Measurements from ENCODE around the gene IMPA2.
"Not testable (repeated sequence)": the region's sequence is repeated elsewhere in the genome, so short reads cannot be mapped to it uniquely, and the experiment has no call there.

IMPA2 gene

DNA sequence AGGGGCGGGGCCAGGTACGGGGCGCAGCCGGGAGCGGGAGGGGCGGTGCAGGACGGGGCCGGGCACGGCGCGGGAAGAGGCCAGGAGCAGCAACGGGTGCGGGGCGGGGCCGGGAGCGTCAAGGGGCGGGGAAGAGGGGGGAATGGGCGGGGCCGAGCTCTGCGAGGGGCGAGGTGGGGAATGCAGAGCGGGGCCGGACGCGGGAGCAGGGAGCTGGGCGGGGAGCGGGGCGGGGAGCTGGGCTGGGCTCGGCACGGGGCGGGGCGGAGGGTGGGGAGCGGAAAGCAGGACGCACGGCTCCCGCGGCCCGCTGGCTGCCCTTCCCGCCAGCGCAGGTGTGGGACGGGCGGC, at the start of gene IMPA2:
Gene IMPA2, plus strand, starts transcription at position 316 of the 351 bp plus-strand sequence. CDS start 163 bp downstream, outside the sequence.
- DNase-seq, result no peak

DNA sequence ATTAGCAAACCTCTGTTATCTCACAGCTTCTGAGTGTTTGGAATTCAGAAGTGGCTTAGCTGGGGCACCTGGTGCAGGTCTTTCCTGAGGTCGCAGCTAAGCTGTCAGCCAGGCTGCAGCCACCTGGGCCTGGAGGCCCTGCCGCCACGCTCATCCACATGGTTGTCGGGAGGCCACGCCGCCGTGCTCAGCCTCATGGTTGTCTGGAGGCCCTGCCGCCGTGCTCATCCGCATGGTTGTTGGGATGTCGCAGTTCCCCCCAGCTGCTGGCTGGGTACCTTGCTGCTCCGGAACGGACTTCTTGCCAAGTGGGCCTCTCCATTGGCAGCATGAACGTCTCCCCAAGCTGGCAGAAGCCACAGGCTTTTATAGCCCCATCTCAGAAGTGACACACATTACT, 48.9 kb upstream of the IMPA2 start:
- DNase-seq, result no peak

DNA sequence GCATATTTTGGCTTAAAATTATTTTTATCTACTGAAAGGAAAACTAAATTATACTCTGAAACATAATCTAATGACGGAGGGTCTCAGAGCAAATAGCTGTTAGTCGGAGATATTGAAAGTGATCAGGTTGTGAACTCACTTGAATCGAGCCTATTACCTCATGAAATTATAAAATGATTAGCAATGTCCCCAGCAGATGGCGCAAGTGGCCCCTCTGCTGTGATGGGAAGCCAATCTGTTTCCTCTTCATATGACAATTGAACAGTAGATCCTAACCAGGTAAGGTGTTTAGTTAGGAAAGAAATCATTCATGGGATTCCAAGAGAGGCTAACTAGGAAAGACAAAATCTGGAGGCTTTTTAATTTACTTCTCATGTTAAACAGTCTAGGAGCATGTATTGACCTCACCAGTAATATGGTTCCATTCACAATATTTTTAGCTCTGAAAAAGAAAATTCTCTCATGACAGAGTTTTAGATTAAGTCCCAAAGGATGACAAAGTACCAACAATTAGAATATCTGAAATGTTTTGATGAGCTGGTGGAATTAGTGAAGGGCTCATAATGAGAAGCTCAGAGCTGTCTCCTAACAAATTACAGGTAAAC, 43.3 kb upstream of the IMPA2 start:
- DNase-seq, result peak; percentile 75

DNA sequence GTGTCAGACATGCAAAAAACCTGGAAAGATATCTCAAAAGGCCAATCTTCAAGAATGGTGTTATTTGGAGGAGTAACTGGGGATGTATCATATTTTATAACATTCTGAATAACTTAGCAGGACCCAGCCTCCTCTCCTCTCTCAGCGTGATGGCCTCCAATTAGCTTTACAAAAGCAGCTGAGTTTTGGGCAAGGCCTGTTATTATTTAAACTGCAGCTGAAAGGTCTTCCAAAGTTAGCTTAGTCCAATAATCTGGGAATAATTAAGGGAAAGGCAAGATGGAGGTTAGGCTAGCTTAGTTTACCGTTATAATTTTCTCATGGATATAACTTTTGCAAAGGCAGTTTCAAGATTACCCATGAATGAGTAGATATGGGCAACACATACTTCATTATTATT, 40.4 kb upstream of the IMPA2 start:
- DNase-seq, result no peak

DNA sequence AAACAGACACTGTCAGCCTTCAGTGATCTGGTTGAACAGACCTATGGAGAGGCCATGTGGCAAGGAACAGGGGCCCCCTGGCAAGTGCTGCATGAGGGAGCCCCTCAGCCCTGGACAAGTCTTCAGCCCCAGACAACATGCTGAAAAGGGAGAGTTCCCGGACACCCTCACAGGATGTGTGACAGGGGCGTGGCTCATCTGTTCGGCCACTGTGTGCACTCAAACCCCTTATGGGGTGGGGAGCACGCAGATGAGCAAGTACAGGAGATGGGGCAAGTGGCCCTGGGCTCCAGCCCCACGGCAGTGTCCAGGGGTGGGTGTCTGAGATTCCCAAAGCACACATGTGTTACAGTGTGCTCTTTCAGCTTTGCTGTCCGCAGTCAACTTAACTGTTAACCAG, 37.8 kb upstream of the IMPA2 start:
- no peak for DNase-seq

DNA sequence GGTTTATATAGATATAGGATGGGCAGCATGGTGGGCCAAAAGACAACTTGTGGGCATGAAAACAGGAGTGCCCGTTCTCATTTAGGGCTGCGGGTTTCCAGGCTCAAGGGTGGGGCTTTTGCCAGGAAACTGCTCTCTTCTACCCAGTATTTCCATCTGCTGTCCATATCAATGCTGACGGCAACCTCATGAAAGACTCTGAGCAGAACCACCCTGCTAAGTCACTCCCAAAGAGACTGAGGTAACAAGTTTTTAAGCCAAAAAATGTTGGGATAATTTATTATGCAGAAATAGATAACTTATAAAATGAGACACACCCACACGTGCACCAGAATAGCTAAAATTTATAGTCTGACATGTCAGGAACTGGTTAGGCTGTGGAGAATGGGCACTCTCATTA, 37.1 kb upstream of the IMPA2 start:
- DNase-seq, result no peak

DNA sequence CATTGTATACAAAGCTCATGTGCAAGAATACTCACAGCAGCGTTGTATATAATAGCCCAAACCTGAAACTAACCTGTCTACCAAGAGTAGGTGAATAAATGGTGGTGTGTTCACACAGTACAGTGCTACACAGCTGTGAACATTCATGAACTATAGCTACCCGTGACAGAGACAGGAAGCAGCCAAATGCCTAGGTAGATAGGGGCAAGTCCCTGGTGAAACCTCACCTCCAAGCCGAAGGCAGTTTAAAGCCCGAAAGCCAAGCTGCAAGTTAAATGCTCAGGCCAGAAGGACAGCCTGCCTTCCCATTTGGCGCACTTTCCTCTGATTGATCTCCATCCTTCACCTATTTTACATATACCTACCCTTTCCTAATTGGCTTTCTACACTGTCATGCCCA, 36.5 kb upstream of the IMPA2 start:
- no peak for DNase-seq

DNA sequence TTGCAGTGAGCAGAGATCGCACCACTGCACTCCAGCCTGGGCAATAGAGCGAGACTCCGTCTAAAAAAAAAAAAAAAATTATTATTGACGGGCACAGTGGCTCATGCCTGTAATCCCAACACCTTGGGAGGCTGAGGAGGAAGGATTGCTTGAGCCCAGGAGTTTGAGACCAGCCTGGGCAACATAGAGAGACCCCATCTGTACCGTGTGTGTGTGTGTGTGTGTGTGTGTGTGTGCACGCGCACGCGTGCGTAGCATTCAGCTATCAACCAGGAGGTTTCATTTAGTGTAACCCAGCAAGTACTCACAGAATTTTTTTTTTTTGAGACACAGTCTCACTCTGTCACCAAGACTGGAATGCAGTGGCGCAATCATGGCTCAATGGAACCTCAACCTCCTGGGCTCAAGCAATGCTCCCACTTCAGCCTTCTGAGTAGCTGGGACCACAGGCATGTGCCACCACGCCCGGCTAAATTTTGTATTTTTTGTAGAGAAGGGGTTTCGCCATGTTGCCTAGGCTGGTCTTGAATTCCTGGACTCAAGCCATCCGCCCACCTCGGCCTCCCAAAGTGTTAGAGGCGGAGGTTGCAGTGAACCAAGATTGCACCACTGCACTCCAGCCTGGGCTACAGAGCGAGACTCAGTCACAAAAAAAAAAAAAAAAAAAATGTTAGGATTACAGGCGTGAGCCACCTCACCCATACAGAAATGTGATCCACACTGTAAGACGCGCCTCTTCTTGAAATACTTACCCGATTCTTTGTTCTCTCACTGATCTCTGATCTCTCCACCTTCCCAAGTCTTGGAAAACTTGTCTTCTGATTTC, 35.3 kb upstream of the IMPA2 start:
- DNase-seq, result not testable (repeated sequence)

DNA sequence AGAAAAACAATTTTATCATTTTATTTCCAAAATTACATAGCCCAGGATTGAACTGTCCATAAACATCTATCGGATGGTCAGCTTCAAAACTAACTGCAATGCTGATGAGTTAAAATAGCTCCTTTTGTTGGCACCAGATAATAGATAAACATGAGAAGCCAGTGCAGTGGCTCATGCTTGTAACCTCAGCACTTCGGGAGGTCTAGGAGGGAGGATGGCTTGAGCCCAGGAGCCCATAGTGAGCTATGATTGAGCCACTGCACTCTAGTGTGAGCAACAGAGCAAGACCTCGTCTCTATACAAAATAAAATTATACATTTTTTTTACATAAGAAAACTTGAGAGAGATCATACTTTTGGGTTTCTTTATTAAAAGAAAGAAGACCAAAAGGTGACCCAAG, 34.6 kb upstream of the IMPA2 start:
- DNase-seq, result no peak

DNA sequence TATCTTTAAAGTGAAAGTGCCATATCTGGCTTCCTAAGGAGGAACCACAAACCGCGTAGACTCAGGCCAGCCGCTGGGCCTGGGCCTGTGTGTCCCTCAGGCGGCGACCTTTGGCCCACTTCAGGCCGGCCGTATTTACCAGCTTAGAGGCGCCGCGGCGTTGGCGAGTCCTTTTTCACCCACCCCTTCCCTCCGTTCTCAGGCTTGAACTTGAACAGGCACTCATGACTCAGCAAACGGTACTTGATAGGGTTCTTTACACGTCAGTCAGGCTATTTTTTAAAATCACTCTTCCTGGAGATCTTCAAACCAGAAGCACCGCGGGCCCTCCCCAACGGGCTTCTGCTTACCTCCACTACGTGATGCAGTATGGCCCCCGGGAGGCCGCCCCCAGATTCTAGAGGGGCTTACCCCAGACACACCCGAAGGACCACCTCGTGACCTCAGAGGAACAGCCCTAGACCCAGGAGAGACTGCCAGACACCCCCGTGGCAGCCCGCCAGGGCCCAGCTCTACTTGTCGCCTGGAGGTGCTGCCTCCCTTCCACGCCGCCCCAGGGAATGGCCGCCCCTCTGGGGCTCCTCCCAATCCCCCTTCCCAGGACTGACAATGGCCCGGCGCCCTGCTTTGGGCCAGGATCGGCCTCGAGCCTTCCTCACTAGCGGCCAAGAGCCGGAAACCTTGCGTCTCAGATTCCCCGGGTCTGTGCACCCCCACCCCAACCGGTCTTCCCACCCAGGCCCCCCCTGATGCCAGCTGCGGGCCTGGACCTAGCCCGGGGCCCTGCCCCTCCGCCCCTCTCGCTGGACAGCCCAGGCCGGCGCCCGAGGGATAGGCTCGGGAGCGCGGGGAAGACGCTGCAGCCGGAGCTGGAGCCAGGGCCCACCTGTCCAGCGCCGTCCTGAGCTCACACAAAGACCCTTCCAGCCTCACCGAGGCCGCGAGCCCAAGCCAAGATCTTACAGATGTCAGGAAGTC, 33.8 kb upstream of the IMPA2 start:
- DNase-seq, result peak; percentile 37

DNA sequence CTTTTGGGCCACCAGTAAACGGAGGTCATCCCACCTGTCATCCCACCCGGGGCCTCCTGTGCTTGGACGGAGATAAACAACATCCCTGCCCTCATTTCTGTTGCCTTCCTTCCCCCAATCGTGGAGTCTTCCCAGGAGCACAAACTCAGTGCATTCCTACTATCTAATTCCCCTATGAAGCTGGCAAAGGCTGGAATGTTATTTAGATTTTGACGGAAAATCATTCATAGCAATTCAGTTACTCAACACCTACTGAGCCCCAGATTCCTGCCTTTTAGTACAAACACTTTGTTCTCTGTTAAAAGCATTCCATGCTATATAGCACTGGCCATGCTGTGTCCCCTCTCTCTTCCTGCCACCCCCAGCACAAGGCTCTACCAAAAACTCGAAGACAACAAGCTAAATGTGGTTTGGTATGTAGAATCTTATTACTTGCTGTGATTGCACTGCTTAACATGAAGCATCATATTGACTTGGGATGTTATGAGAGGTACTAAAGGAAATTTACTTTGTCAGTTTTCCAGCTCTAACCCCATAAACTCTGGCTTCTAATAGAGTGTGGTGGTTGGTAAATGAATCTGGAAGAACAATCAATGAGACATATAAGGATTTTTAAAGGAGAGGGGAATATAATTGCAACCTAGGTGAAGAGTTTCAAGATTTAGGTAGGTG, 32.3 kb upstream of the IMPA2 start:
- no peak for DNase-seq

DNA sequence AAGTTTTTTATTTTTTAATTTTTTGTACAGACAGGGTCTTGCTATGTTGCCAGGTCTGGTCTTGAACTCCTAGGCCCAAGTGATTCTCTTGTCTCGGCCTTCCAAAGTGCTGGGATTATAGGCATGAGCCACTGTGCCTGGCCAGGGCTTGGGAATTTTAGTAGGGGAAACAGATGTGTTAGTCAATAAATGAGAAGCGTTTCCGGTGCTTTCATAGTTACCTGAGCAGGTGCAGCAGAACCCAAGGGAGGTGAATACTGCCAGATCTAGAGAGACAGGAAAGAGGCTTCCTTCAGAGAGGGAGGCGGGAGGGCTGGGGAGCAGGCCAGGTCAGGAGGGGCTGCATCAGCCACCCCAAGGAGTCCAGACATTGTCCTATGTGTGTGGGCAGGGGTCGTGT, 30.5 kb upstream of the IMPA2 start:
- DNase-seq, result no peak

DNA sequence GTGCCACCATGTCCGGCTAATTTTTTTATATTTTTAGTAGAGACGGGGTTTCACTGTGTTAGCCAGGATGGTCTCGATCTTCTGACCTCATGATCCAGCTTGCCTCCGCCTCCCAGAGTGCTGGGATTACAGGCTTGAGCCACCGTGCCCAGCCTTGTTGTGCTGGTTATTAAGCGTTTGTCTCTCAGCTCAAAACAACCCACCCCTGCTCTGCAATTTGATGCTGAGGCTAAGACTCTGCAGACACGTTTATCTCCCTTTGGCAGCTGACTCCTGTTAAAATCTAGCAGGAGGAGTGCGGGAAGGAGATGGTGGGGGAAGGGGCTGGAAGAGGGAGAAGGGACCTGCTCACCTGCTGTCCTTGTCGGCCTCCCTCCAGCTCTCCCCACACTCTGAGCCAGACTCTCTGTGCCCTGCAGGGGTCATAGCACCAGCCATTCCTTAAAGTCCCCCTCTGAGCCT, 29.9 kb upstream of the IMPA2 start:
- DNase-seq, result no peak

DNA sequence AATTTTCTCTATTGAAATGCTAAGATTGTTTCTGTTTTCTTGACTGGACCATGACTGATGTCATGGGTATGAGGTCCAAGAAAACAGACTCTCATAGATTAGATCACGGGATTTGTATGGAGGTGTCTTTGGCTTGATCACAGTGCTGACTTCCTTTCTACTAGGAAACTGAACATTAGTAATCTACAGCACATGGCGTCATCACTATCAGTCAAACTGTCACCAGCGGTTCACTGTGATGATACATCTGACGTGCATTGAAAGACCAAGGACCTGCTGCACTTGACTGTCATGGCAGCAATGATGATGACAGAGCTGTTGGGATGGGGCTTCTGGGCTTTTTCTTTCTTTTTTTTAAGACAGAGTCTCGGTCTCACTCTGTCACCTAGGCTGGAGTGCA, 28.2 kb upstream of the IMPA2 start:
- no peak for DNase-seq

DNA sequence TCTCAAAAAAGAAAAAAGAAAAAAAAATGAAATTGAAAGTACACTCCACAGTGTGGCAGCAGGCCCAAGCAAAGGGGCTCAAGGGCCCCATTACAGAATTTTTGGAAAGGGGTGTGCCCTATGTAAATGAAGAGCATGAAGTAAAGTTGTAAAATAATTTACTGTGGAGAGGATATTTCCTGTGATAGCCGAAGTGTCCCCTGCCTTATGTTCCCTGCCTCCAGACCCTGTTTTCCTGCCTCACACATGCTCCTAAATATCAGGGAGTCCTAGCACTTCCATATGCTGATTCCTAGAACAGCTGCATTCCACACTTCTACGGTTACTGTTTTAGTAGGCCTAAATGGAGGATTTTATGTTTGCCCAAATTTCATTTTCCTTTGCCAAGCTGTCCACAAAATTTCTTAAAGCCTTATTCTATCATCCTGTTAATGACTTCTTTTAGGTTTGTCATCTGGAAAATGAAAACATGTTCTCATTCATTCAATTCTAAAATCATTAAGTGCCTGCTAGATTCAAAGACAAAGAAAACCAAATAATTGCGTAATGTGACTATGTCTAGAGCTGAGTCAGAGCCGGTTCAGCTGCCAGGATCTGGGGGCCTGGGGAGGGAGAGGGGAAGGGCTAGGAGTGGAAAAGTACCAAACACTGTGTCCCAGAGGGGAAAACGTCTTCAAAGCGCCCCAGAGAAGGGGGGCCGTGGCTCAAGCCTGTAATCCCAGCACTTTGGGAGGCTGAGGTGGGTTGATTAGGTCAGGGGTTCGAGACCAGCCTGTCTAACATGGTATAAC, 25.9 kb upstream of the IMPA2 start:
- DNase-seq, result no peak

DNA sequence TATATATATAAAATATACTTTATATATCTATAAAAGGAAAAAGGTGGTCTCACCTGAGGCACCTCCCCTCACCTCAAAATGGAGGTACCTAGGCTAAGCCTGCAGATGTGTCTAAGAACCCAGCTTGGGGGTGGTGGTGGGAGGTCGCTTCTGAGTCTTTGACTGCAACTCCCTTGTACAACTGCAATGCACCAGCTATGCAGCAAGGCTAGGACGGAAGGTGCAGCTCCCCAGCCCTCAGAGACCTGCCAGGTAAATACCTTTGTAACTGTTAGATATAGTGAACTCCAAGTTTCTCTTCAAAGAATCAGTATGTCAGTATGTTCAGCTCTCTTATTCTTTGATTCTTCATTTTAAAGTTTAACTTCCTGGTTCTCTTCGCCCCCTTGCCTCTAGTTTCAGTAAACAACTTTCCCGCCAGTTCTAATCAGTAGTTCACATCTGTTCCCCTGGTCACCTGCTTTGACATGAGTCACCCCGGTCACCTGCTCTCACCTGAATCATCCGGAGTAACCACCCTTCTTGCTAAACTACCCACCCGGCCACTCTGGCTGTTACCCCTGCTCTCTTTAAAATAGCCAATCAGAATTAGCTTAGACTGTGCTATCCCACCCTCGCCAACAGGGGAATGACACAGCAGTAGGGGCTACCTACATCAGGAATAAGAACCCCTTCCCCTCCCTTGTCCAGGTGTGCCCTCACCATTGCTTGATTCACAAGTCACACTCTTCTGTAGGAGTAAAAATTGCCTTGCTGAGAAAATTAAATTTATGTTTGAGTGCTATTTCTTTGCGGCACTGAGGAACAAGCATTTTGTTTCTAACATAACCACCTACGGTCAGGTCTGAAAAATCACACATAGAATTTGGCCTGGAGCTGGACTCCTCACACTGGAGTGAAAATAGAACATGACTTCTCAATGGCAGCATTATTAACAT, 24.7 kb upstream of the IMPA2 start:
- DNase-seq, result no peak

DNA sequence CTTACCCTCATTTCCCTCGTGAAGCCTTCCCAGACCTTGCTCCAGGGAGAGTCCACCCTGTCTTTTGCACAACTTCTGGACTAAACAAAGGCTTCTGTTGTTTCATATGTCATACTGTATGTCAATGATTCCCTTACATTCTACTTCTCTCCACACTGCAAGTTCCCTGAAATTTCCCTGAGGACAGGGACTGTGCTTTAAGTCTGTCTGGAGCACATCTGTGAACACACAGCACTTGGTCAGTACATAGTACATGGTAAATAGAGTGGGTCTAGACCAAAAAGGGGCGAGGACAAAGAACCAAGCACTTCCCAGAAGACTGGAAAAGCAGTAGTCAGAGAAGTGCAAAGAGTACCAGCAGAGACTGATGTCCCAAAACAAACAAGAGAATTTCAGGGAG, 23.7 kb upstream of the IMPA2 start:
- no peak for DNase-seq

DNA sequence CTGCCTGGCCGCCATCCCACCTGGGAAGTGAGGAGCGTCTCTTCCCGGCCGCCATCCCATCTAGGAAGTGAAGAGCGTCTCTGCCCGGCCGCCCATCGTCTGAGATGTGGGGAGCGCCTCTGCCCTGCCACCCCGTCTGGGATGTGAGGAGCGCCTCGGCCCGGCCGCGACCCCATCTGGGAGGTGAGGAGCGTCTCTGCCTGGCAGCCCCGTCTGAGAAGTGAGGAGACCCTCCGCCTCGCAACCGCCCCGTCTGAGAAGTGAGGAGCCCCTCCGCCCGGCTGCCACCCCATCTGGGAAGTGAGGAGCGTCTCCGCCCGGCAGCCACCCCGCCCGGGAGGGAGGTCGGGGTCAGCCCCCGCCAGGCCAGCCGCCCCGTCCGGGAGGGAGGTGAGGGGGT, 21.7 kb upstream of the IMPA2 start:
- DNase-seq, result not testable (repeated sequence)

DNA sequence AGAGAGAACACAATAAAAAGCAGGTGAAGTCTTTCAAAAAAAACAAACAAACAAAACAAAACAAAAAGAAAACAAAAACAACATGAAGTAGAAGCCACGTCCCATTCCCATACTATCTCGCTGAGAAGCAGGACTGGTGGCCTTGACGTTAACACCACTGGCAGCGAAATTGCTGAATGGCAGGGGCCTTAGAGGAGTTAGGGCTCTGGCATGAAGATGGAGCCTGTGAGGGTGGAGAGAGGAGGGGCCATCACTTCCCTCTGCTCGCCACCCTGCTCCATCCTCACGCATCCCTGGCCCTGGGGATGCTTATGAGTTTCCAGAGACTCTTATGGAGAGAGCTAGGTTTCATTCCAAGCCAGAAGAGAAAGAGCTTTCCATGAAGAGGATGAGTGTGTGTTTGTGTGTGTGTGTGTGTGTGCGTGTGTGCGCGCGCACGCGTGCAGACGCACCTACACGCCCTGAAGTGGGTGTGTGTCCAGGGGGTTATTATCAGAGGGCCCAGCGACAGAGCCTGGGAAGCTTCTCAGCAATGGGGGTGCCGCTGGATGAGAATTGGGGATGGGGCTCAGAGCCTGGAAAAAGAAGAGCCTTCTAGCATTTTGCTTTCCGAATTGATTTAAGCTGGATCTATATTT, 20.4 kb upstream of the IMPA2 start:
- no peak for DNase-seq

DNA sequence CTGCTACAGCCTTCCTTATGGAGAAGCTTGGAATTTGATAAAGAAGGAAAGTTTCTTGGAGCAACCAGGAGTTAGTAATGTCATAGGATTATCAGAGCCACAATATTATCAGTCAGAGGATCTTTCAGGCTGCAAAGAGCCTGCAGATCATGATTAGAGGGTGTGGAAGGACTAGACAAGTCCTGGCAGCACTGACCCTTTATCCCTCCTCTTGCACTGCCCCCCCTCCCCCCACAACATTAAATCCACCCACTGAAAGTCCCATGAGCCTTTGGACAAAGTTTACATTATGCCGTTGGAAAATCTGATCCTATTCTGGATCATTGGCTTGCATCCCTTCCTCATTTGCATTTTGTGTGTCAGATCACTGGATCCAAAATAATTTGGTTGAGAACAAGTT, 18.7 kb upstream of the IMPA2 start:
- DNase-seq, result no peak
